Activated CD4-positive, alpha-beta memory T cell treated with anti-CD3 and anti-CD28 coated beads for 36 hours (primary cell): ENCODE measurements around the gene PRELP. TPM values are rescaled to one million over a fixed set of nuclear protein-coding genes. Genes with fewer than 3 reads are reported as not detected.
"Not testable (repeated sequence)": the region's sequence is repeated elsewhere in the genome, so short reads cannot be mapped to it uniquely, and the experiment has no call there.

Experiments
- CTCF ChIA-PET: fragments of 350-600 bp; sonication (Branson Sonifier 250); formaldehyde crosslinking; loops from one replicate; lab custom pipeline; 2021; ENCODE audit warnings: antibody characterized with exemption, inconsistent platforms; lab: Charles Lee
- POLR2A ChIA-PET: fragments of 350-600 bp; sonication (Branson Sonifier 250); formaldehyde crosslinking; loops from one replicate; lab custom pipeline; 2021; ENCODE audit warnings: antibody characterized with exemption; lab: Charles Lee
- DNase-seq: peaks from one replicate; pipeline ENCODE4 v3.0.0-alpha.2; 2020
- H3K27ac Mint-ChIP-seq: one replicate; pipeline ENCODE4 v1.8.0; 2021; ENCODE audit warnings: mixed read lengths
- H3K27me3 Mint-ChIP-seq: one replicate; pipeline ENCODE4 v1.8.0; 2021; ENCODE audit warnings: mixed read lengths
- H3K36me3 Mint-ChIP-seq: one replicate; pipeline ENCODE4 v1.8.0; 2021; ENCODE audit warnings: mixed read lengths
- H3K4me1 Mint-ChIP-seq: one replicate; pipeline ENCODE4 v1.8.0; 2021; ENCODE audit warnings: low read depth, mixed read lengths
- H3K4me3 Mint-ChIP-seq: one replicate; pipeline ENCODE4 v1.8.0; 2021; ENCODE audit warnings: mild to moderate bottlenecking, mixed read lengths
- H3K9me3 Mint-ChIP-seq: one replicate; pipeline ENCODE4 v1.8.0; 2021; ENCODE audit warnings: mixed read lengths
- intact Hi-C: fragments of 100-400 bp; cut with micrococcal nuclease; formaldehyde crosslinking; loops from one replicate; pipeline ENCODE4 v1.15.1; 2023
- total RNA-seq, 2 experiments: library from RNA; stranded (reverse); gene quantifications; one replicate each; pipeline ENCODE4 v1.2.3, GENCODE V29; 2021

PRELP gene
- total RNA-seq, 2 experiments from 2014 or later: not detected

GRCh38 chr1:203443296-203443695 lies 32.3 kb upstream of the PRELP start:
- H3K36me3 Mint-ChIP-seq: no peaks in the 10 kb centered on the region
- intact Hi-C loops: no loop called here
- no peaks in the 10 kb centered on the region for H3K4me1 Mint-ChIP-seq
- H3K27me3 Mint-ChIP-seq: peaks cover 14% of the 10 kb centered on the region
- DNase-seq: no peak
- no peak overlapping the region for H3K4me3 Mint-ChIP-seq
- H3K9me3 Mint-ChIP-seq: peaks cover 4% of the 10 kb centered on the region
- ChIA-PET CTCF (interaction anchor here (1.0 kb wide), 1 partner anchor 45 kb away, joined by 4 read pairs; no protein-coding TSS in a partner anchor), POLR2A (no interaction called here)
- no peak overlapping the region for H3K27ac Mint-ChIP-seq

- no peak overlapping the region for H3K4me3 Mint-ChIP-seq
- POLR2A ChIA-PET: no interaction called here
- H3K9me3 Mint-ChIP-seq: peaks cover 4% of the 10 kb centered on the region
- CTCF ChIA-PET: no interaction called here
- peaks cover 16% of the 10 kb centered on the region for H3K27me3 Mint-ChIP-seq
- no peak for DNase-seq
- H3K27ac Mint-ChIP-seq: no peak overlapping the region
- intact Hi-C loops: no loop called here
- no peaks in the 10 kb centered on the region for H3K4me1 Mint-ChIP-seq
- no peaks in the 10 kb centered on the region for H3K36me3 Mint-ChIP-seq
These were observed 31.4 kb upstream of the PRELP start for GRCh38 chr1:203444171-203444576.

GRCh38 chr1:203447151-203447550 lies 28.5 kb upstream of the PRELP start:
- Mint-ChIP-seq H3K27ac (no peak overlapping the region), H3K27me3 (peaks cover 13% of the 10 kb centered on the region), H3K4me3 (no peak overlapping the region), H3K4me1 (no peaks in the 10 kb centered on the region), H3K9me3 (peaks cover 4% of the 10 kb centered on the region), H3K36me3 (no peaks in the 10 kb centered on the region)
- ChIA-PET POLR2A (no interaction called here), CTCF (interaction anchor here (0.6 kb wide), 1 partner anchor 107 kb away, joined by 3 read pairs; no protein-coding TSS in a partner anchor)
- no peak for DNase-seq
- intact Hi-C loops: no loop called here

- H3K27ac Mint-ChIP-seq, intact Hi-C loops, H3K4me3 Mint-ChIP-seq, POLR2A ChIA-PET, H3K4me1 Mint-ChIP-seq, CTCF ChIA-PET, DNase-seq, H3K9me3 Mint-ChIP-seq, H3K36me3 Mint-ChIP-seq: not testable (repeated sequence)
- peaks cover 14% of the 10 kb centered on the region for H3K27me3 Mint-ChIP-seq
These were observed 28.0 kb upstream of the PRELP start for GRCh38 chr1:203447598-203447997.

GRCh38 chr1:203448521-203449061 lies 27.0 kb upstream of the PRELP start:
- Mint-ChIP-seq H3K4me1 (no peaks in the 10 kb centered on the region), H3K4me3 (no peak overlapping the region), H3K36me3 (no peaks in the 10 kb centered on the region), H3K27me3 (peaks cover 18% of the 10 kb centered on the region), H3K9me3 (peaks cover 4% of the 10 kb centered on the region), H3K27ac (no peak overlapping the region)
- ChIA-PET POLR2A (no interaction called here), CTCF (no interaction called here)
- DNase-seq: no peak
- intact Hi-C loops: no loop called here

- intact Hi-C loops: no loop called here
- POLR2A ChIA-PET: no interaction called here
- Mint-ChIP-seq H3K4me1 (no peaks in the 10 kb centered on the region), H3K27ac (no peak overlapping the region), H3K36me3 (no peaks in the 10 kb centered on the region), H3K27me3 (peaks cover 19% of the 10 kb centered on the region), H3K9me3 (peaks cover 3% of the 10 kb centered on the region), H3K4me3 (no peak overlapping the region)
- CTCF ChIA-PET: interaction anchor here (0.9 to 1.3 kb wide), 2 partner anchors 38 to 182 kb away, joined by 3 to 4 read pairs; no protein-coding TSS in a partner anchor
- no peak for DNase-seq
These were observed 25.6 kb upstream of the PRELP start for GRCh38 chr1:203450001-203450400.

GRCh38 chr1:203450479-203451149 lies 25.0 kb upstream of the PRELP start:
- Mint-ChIP-seq H3K36me3 (no peaks in the 10 kb centered on the region), H3K4me3 (no peak overlapping the region), H3K4me1 (no peaks in the 10 kb centered on the region), H3K9me3 (no peaks in the 10 kb centered on the region), H3K27ac (no peak overlapping the region), H3K27me3 (peaks cover 20% of the 10 kb centered on the region)
- DNase-seq: no peak
- intact Hi-C loops: no loop called here
- CTCF ChIA-PET: interaction anchor here (0.9 to 1.3 kb wide), 2 partner anchors 37 to 183 kb away, joined by 3 to 4 read pairs; no protein-coding TSS in a partner anchor
- POLR2A ChIA-PET: no interaction called here

GRCh38 chr1:203451836-203452784 lies 23.5 kb upstream of the PRELP start:
- intact Hi-C loops: no loop called here
- no peak for DNase-seq
- CTCF ChIA-PET: interaction anchor here (0.7 kb wide), 1 partner anchor 112 kb away, joined by 3 read pairs; no protein-coding TSS in a partner anchor

GRCh38 chr1:203453016-203453415 lies 22.6 kb upstream of the PRELP start:
- Mint-ChIP-seq H3K4me3 (no peak overlapping the region), H3K36me3 (no peaks in the 10 kb centered on the region), H3K9me3 (no peaks in the 10 kb centered on the region), H3K27me3 (peaks cover 23% of the 10 kb centered on the region), H3K27ac (no peak overlapping the region), H3K4me1 (no peaks in the 10 kb centered on the region)
- ChIA-PET CTCF (no interaction called here), POLR2A (no interaction called here)
- no peak for DNase-seq
- intact Hi-C loops: no loop called here

More at GRCh38 chr1:203451836-203452784, 23.5 kb upstream of the PRELP start:
- H3K27ac Mint-ChIP-seq: no peak overlapping the region
- no peaks in the 10 kb centered on the region for H3K36me3 Mint-ChIP-seq
- no peak overlapping the region for H3K4me3 Mint-ChIP-seq
- POLR2A ChIA-PET: no interaction called here
- no peaks in the 10 kb centered on the region for H3K9me3 Mint-ChIP-seq
- peaks cover 19% of the 10 kb centered on the region for H3K27me3 Mint-ChIP-seq
- no peaks in the 10 kb centered on the region for H3K4me1 Mint-ChIP-seq

- Mint-ChIP-seq H3K4me1 (no peaks in the 10 kb centered on the region), H3K36me3 (no peaks in the 10 kb centered on the region), H3K27me3 (peaks cover 25% of the 10 kb centered on the region), H3K4me3 (no peak overlapping the region), H3K9me3 (no peaks in the 10 kb centered on the region), H3K27ac (no peak overlapping the region)
- intact Hi-C loops: no loop called here
- CTCF ChIA-PET: no interaction called here
- POLR2A ChIA-PET: no interaction called here
- DNase-seq: no peak
These were observed 22.0 kb upstream of the PRELP start for GRCh38 chr1:203453616-203454015.

GRCh38 chr1:203454986-203455471 lies 20.6 kb upstream of the PRELP start:
- H3K9me3 Mint-ChIP-seq: no peaks in the 10 kb centered on the region
- no peak for DNase-seq
- H3K27me3 Mint-ChIP-seq: peaks cover 26% of the 10 kb centered on the region
- ChIA-PET POLR2A (no interaction called here), CTCF (interaction anchor here (1.1 kb wide), 1 partner anchor 187 kb away, joined by 3 read pairs; no protein-coding TSS in a partner anchor)
- intact Hi-C loops: no loop called here
- H3K36me3 Mint-ChIP-seq: no peaks in the 10 kb centered on the region
- no peaks in the 10 kb centered on the region for H3K4me1 Mint-ChIP-seq
- no peak overlapping the region for H3K27ac Mint-ChIP-seq
- H3K4me3 Mint-ChIP-seq: no peak overlapping the region

- intact Hi-C loops: no loop called here
- no peaks in the 10 kb centered on the region for H3K9me3 Mint-ChIP-seq
- POLR2A ChIA-PET: no interaction called here
- no peaks in the 10 kb centered on the region for H3K4me1 Mint-ChIP-seq
- DNase-seq: no peak
- no peak overlapping the region for H3K4me3 Mint-ChIP-seq
- no peak overlapping the region for H3K27ac Mint-ChIP-seq
- CTCF ChIA-PET: interaction anchor here (1.1 kb wide), 1 partner anchor 188 kb away, joined by 3 read pairs; no protein-coding TSS in a partner anchor
- peaks cover 28% of the 10 kb centered on the region for H3K27me3 Mint-ChIP-seq
- no peaks in the 10 kb centered on the region for H3K36me3 Mint-ChIP-seq
These were observed 19.9 kb upstream of the PRELP start for GRCh38 chr1:203455706-203456105.
